Activated CD8-positive, alpha-beta T cell treated with anti-CD3 and anti-CD28 coated beads for 36 hours (primary cell): ENCODE results near the gene PIEZO2. TPM values are rescaled to one million over a fixed set of nuclear protein-coding genes. Genes with fewer than 3 reads are reported as not detected.

Source experiments
- ATAC-seq: fragments of 200-7000 bp; cut with Tn5 transposase; one replicate; pipeline ENCODE4 v1.10.0; 2021; ENCODE audit warnings: mild to moderate bottlenecking, moderate library complexity
- CTCF ChIA-PET: fragments of 350-600 bp; sonication (Branson Sonifier 250); formaldehyde crosslinking; loops from one replicate; lab custom pipeline; 2021; ENCODE audit warnings: antibody characterized with exemption; lab: Charles Lee
- POLR2A ChIA-PET: fragments of 350-600 bp; sonication (Branson Sonifier 250); formaldehyde crosslinking; loops from one replicate; lab custom pipeline; 2021; ENCODE audit warnings: antibody characterized with exemption; lab: Charles Lee
- DNase-seq: peaks from one replicate; pipeline ENCODE4 v3.0.0-alpha.2; 2020
- H3K27ac Mint-ChIP-seq: one replicate; pipeline ENCODE4 v1.8.0; 2021; ENCODE audit warnings: mild to moderate bottlenecking, mixed read lengths
- H3K27me3 Mint-ChIP-seq: one replicate; pipeline ENCODE4 v1.8.0; 2021; ENCODE audit warnings: mixed read lengths
- H3K36me3 Mint-ChIP-seq: one replicate; pipeline ENCODE4 v1.8.0; 2021; ENCODE audit warnings: low read depth, mixed read lengths
- H3K4me1 Mint-ChIP-seq: one replicate; pipeline ENCODE4 v1.8.0; 2021; ENCODE audit warnings: low read depth, mixed read lengths
- H3K4me3 Mint-ChIP-seq: one replicate; pipeline ENCODE4 v1.8.0; 2021; ENCODE audit warnings: mild to moderate bottlenecking, moderate library complexity, mixed read lengths
- H3K9me3 Mint-ChIP-seq: one replicate; pipeline ENCODE4 v1.8.0; 2021; ENCODE audit warnings: mixed read lengths
- intact Hi-C: fragments of 100-400 bp; cut with micrococcal nuclease; formaldehyde crosslinking; loops from one replicate; pipeline ENCODE4 v1.10.0; 2022
- total RNA-seq, 2 experiments: library from RNA; stranded (reverse); gene quantifications; one replicate each; pipeline ENCODE4 v1.2.3, GENCODE V29; 2021
- TF ChIP-seq, protein P1 (sequence below): fragments of 200-600 bp; IDR thresholded peaks from one replicate; pipeline ENCODE4 v1.8.0; 2022; ENCODE audit warnings: antibody characterized with exemption, mild to moderate bottlenecking

PIEZO2 gene
- total RNA-seq, 2 experiments from 2014 or later = not detected

DNA sequence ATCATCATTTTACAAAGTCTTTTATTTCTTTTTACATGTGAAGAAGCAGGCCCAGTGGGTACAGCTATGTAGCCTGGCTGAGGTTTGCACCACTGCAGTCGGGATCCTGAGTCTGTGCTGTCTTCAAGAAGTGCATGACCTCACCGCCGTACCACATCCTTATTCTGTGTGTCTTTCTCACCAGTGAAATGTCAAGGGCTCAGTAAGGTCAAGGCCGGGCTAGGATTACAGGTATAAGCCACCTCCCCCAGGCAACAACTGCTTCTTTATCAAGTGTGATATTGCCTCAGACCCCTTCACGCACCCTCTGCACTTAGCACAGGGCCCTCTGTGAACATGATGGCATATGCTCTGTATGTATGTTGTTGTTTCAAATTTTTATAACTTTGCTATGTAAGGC, 76.7 kb downstream of the PIEZO2 start:
- Mint-ChIP-seq H3K27me3 (no peaks in the 10 kb centered on the region), H3K36me3 (no peaks in the 10 kb centered on the region), H3K4me3 (no peak overlapping the region), H3K27ac (no peak overlapping the region), H3K9me3 (no peaks in the 10 kb centered on the region), H3K4me1 (no peaks in the 10 kb centered on the region)
- TF ChIP-seq, protein P1, sequence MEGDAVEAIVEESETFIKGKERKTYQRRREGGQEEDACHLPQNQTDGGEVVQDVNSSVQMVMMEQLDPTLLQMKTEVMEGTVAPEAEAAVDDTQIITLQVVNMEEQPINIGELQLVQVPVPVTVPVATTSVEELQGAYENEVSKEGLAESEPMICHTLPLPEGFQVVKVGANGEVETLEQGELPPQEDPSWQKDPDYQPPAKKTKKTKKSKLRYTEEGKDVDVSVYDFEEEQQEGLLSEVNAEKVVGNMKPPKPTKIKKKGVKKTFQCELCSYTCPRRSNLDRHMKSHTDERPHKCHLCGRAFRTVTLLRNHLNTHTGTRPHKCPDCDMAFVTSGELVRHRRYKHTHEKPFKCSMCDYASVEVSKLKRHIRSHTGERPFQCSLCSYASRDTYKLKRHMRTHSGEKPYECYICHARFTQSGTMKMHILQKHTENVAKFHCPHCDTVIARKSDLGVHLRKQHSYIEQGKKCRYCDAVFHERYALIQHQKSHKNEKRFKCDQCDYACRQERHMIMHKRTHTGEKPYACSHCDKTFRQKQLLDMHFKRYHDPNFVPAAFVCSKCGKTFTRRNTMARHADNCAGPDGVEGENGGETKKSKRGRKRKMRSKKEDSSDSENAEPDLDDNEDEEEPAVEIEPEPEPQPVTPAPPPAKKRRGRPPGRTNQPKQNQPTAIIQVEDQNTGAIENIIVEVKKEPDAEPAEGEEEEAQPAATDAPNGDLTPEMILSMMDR = no peak
- ChIA-PET CTCF (no interaction called here), POLR2A (no interaction called here)
- ATAC-seq = no peak
- intact Hi-C loops = no loop called here
- DNase-seq = no peak

- ChIA-PET CTCF (no interaction called here), POLR2A (no interaction called here)
- Mint-ChIP-seq H3K4me1 (no peaks in the 10 kb centered on the region), H3K36me3 (no peaks in the 10 kb centered on the region), H3K4me3 (no peak overlapping the region), H3K9me3 (no peaks in the 10 kb centered on the region), H3K27me3 (no peaks in the 10 kb centered on the region), H3K27ac (no peak overlapping the region)
- DNase-seq (no peak), ATAC-seq (no peak)
- TF ChIP-seq, protein P1 = no peak
- intact Hi-C loops = no loop called here
Measured at GRCh38 chr18:11071300-11071699, 78.1 kb downstream of the PIEZO2 start.

GRCh38 chr18:11070593-11070992, 78.8 kb downstream of the PIEZO2 start:
- H3K27ac Mint-ChIP-seq = no peak overlapping the region
- no peaks in the 10 kb centered on the region for H3K36me3 Mint-ChIP-seq
- DNase-seq (no peak), ATAC-seq (no peak)
- no peaks in the 10 kb centered on the region for H3K9me3 Mint-ChIP-seq
- TF ChIP-seq, protein P1 = no peak
- ChIA-PET POLR2A (no interaction called here), CTCF (no interaction called here)
- no peak overlapping the region for H3K4me3 Mint-ChIP-seq
- no peaks in the 10 kb centered on the region for H3K27me3 Mint-ChIP-seq
- H3K4me1 Mint-ChIP-seq = no peaks in the 10 kb centered on the region
- intact Hi-C loops = no loop called here

GRCh38 chr18:11066038-11066437, 83.3 kb downstream of the PIEZO2 start:
- no peaks in the 10 kb centered on the region for H3K27me3 Mint-ChIP-seq
- DNase-seq (no peak), ATAC-seq (no peak)
- H3K4me3 Mint-ChIP-seq = no peak overlapping the region
- H3K36me3 Mint-ChIP-seq = no peaks in the 10 kb centered on the region
- TF ChIP-seq, protein P1 = no peak
- no peaks in the 10 kb centered on the region for H3K9me3 Mint-ChIP-seq
- intact Hi-C loops = no loop called here
- CTCF ChIA-PET = no interaction called here
- POLR2A ChIA-PET = no interaction called here
- H3K27ac Mint-ChIP-seq = no peak overlapping the region
- H3K4me1 Mint-ChIP-seq = no peaks in the 10 kb centered on the region

GRCh38 chr18:11064727-11065460, 84.5 kb downstream of the PIEZO2 start:
- POLR2A ChIA-PET = no interaction called here

More at GRCh38 chr18:11064727-11065460, 84.5 kb downstream of the PIEZO2 start:
- Mint-ChIP-seq H3K27me3 (no peaks in the 10 kb centered on the region), H3K4me3 (no peak overlapping the region), H3K27ac (no peak overlapping the region), H3K4me1 (no peaks in the 10 kb centered on the region), H3K9me3 (no peaks in the 10 kb centered on the region), H3K36me3 (no peaks in the 10 kb centered on the region)
- no peak for ATAC-seq
- DNase-seq = no peak
- TF ChIP-seq, protein P1 = no peak
- CTCF ChIA-PET = no interaction called here
- intact Hi-C loops = no loop called here
